ENCODE measurements around the gene DLG2. TPM values are rescaled to one million over a fixed set of nuclear protein-coding genes. Genes with fewer than 3 reads are reported as not detected.

The DLG2 gene
- total and polyA plus RNA-seq, 2 of the 8 experiments (the other 6 are each of a cell fraction or from before 2014, with no cell fraction given), result 1.7 to 14.3 TPM

- TF ChIP-seq CHD7 (IDR thresholded peaks at IDR 0.05; ENCODE audit: insufficient replicate concordance, low read length) (no peak), CBX8 (IDR thresholded peaks at IDR 0.05; ENCODE audit: borderline replicate concordance, low read depth, low read length) (no peak), HDAC6 (IDR thresholded peaks at IDR 0.05; ENCODE audit: low read depth, low read length) (no peak), RAD21 (IDR thresholded peaks at IDR 0.05 in 1 of 2, conservative IDR thresholded peaks at IDR 0.05 in 1 of 2; ENCODE audit: low read depth in 2 of 2, low read length in 2 of 2) (no peak), ATF3 (IDR thresholded peaks at IDR 0.05; ENCODE audit: insufficient read depth, low read depth, low read length) (no peak), TAF7 (optimal IDR thresholded peaks at IDR 0.05; ENCODE audit: borderline replicate concordance, low read depth, low read length) (no peak), RBBP5 (IDR thresholded peaks at IDR 0.05; ENCODE audit: borderline replicate concordance, low read depth, low read length) (no peak), HDAC2 (IDR thresholded peaks at IDR 0.05; ENCODE audit: borderline replicate concordance in 1 of 2, low read depth in 2 of 2, low read length in 2 of 2) (no peak), BCL11A (IDR thresholded peaks at IDR 0.05; ENCODE audit: low read depth in 2 of 2, low read length in 2 of 2) (no peak)
- TF ChIP-seq, protein P1, sequence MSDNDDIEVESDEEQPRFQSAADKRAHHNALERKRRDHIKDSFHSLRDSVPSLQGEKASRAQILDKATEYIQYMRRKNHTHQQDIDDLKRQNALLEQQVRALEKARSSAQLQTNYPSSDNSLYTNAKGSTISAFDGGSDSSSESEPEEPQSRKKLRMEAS (IDR thresholded peaks at IDR 0.05), result no peak
These were observed 2188.7 kb downstream of the DLG2 start (continued) for GRCh38 chr11:83438438-83438837.
